ENCODE data around the gene RAPGEF1.

The RAPGEF1 gene

GRCh38 chr9:131529597-131530545 lies 210.0 kb downstream of the RAPGEF1 start:
- DNase-seq (ENCODE audit: low read depth), result no peak

GRCh38 chr9:131528886-131529505 lies 210.9 kb downstream of the RAPGEF1 start:
- DNase-seq (ENCODE audit: low read depth), result no peak

GRCh38 chr9:131528186-131528585 lies 211.7 kb downstream of the RAPGEF1 start:
- no peak for DNase-seq (ENCODE audit: low read depth)

Measured in stimulated activated CD8-positive, alpha-beta memory T cell treated with anti-CD3 and anti-CD28 coated beads, Interleukin-7, amount 100 ng/mL, for 24 hours (primary cell).